K562 (cell line): Measurements from ENCODE around the gene RPRD1B. TPM values are rescaled to one million over a fixed set of nuclear protein-coding genes. Genes with fewer than 3 reads are reported as not detected.

Source experiments
- CREB5 ChIP-seq: fragments of 250-450 bp; sonication (Bioruptor Pico); IDR thresholded peaks from 2 replicates; pipeline ENCODE4 v1.5.0; 2020; ENCODE audit warnings: mild to moderate bottlenecking
- NELFE ChIP-seq: IDR thresholded peaks from 2 replicates; pipeline ENCODE4 v1.6.1; 2011; ENCODE audit warnings: mild to moderate bottlenecking; ENCODE audit not compliant: insufficient read depth, insufficient read length
- PCBP1 ChIP-seq: fragments of 200-400 bp; formaldehyde crosslinking; IDR thresholded peaks from 2 replicates; pipeline ENCODE4 v1.6.1; 2018; ENCODE audit warnings: mild to moderate bottlenecking, low read depth, low read length; ENCODE audit not compliant: poor library complexity, severe bottlenecking
- PTRF ChIP-seq: fragments of 450-650 bp; IDR thresholded peaks from 2 replicates; pipeline ENCODE4 v1.6.1; 2016; ENCODE audit warnings: mild to moderate bottlenecking, missing genetic modification characterization, missing compliant biosample characterization
- RREB1 ChIP-seq: fragments of 250-450 bp; sonication (Bioruptor Pico); IDR thresholded peaks from 2 replicates; pipeline ENCODE4 v1.4.0; 2020
- SP1 ChIP-seq: sonication (generic); formaldehyde crosslinking; IDR thresholded peaks from 2 replicates; pipeline ENCODE4 v1.8.1; 2022; ENCODE audit warnings: mild to moderate bottlenecking, missing genetic modification reagents
- ZBTB11 ChIP-seq, 3 experiments: fragments of 200-800 bp in 1 of 3; fragments of 250-450 bp in 1 of 3; fragments of 450-650 bp in 1 of 3; sonication (Bioruptor Pico) in 1 of 3; sonication (Bioruptor generic) in 1 of 3; formaldehyde crosslinking in 1 of 3; IDR thresholded peaks; 2 replicates each; pipeline versions ENCODE4 v1.6.1 to v1.8.0; 2016 to 2022; ENCODE audit warnings: mild to moderate bottlenecking in 2 of 3, missing genetic modification characterization in 2 of 3, missing compliant biosample characterization in 1 of 3, moderate library complexity in 1 of 3
- polyA plus RNA-seq, 8 experiments: library from polyadenylated mRNA; depleted of rRNA in 4 of 8; stranded (reverse) in 5 of 8; unstranded in 3 of 8; fragments of >200 nt; fragmentation: Nextera tagmentation in 2 of 8; fragmentation: Illumina TruSeq in 1 of 8; extraction: Ambion mirVana in 2 of 8; extraction: Trizol in 1 of 8; gene quantifications; 2 replicates each; pipeline versions ENCODE4 v1.2.1 to v1.2.3, GENCODE V29; 2011 to 2014; ENCODE audit warnings: inconsistent platforms in 1 of 8, missing spikeins in 1 of 8
- total RNA-seq, 7 experiments: library from RNA; depleted of rRNA in 6 of 7; stranded (reverse); fragments of >200 nt in 6 of 7; fragmentation: Illumina TruSeq in 2 of 7; extraction: Trizol in 2 of 7; gene quantifications; 2 replicates each; pipeline versions ENCODE4 v1.2.1 to v1.2.3, GENCODE V29; 2011 to 2021; ENCODE audit warnings: low replicate concordance in 1 of 7

The RPRD1B gene
- total and polyA plus RNA-seq, 9 of the 15 experiments (the other 6 are each of a cell fraction or from before 2014, with no cell fraction given), result 5.5 to 43.0 (median 24.4) TPM

GRCh38 chr20:38033330-38034107, at the start of gene RPRD1B, which contains the start of gene TTI1 (continued):
- TF ChIP-seq CREB5 (CRISPR knock-in tag) (no peak), RREB1 (CRISPR knock-in tag) (no peak), PTRF (tag) (no peak), PCBP1 (peak; percentile 97), ZBTB11 (CRISPR knock-in tag; IDR thresholded peaks at IDR 0.05) (peak in 1 of 3 experiments; percentile 85; a peak in 3 of 6 replicates), SP1 (CRISPR knock-in tag) (peak; percentile 71), NELFE (no peak)
- TF ChIP-seq, all 486 proteins: peak for 137
